ENCODE results near the gene SART1.

SART1 gene

GRCh38 chr11:65961267-65962140, at the start of gene SART1:
TSS of gene SART1 (plus strand) at chr11:65961734. CDS start at chr11:65961781, 47 bp downstream.
- peak; percentile 98 for DNase-seq (ENCODE audit: low spot score)

GRCh38 chr11:65912845-65913244, 48.7 kb upstream of the SART1 start:
- no peak for DNase-seq (ENCODE audit: low spot score)

- DNase-seq (ENCODE audit: low spot score) = no peak
Measured at GRCh38 chr11:65915101-65915820, 46.3 kb upstream of the SART1 start.

- DNase-seq (ENCODE audit: low spot score) = no peak
Measured at GRCh38 chr11:65915821-65916251, 45.7 kb upstream of the SART1 start.

GRCh38 chr11:65916391-65916790, 45.1 kb upstream of the SART1 start:
- DNase-seq (ENCODE audit: low spot score) = no peak

GRCh38 chr11:65917077-65917433, 44.5 kb upstream of the SART1 start:
- no peak for DNase-seq (ENCODE audit: low spot score)

GRCh38 chr11:65917434-65918210, 43.9 kb upstream of the SART1 start:
- no peak for DNase-seq (ENCODE audit: low spot score)

- DNase-seq (ENCODE audit: low spot score) = no peak
Measured at GRCh38 chr11:65918211-65919140, 43.1 kb upstream of the SART1 start, which contains the start of gene C11orf68. TSS of gene C11orf68 (minus strand) at chr11:65919062. CDS start at chr11:65919031, 31 bp downstream.

GRCh38 chr11:65919141-65919572, 42.4 kb upstream of the SART1 start, which contains the start of gene DRAP1:
TSS of gene DRAP1 (plus strand) at chr11:65919426. CDS start at chr11:65919502, 76 bp downstream.
- peak; percentile 99 for DNase-seq (ENCODE audit: low spot score)

GRCh38 chr11:65919573-65920371, 41.8 kb upstream of the SART1 start:
- no peak for DNase-seq (ENCODE audit: low spot score)

- DNase-seq (ENCODE audit: low spot score) = no peak
Measured at GRCh38 chr11:65920372-65920802, 41.1 kb upstream of the SART1 start.

- no peak for DNase-seq (ENCODE audit: low spot score)
Measured at GRCh38 chr11:65921033-65921555, 40.4 kb upstream of the SART1 start.

- no peak for DNase-seq (ENCODE audit: low spot score)
Measured at GRCh38 chr11:65921876-65922275, 39.7 kb upstream of the SART1 start.

- DNase-seq (ENCODE audit: low spot score) = no peak
Measured at GRCh38 chr11:65922565-65922964, 39.0 kb upstream of the SART1 start.

- no peak for DNase-seq (ENCODE audit: low spot score)
Measured at GRCh38 chr11:65925397-65925796, 36.1 kb upstream of the SART1 start.

- peak; percentile 23 for DNase-seq (ENCODE audit: low spot score)
Measured at GRCh38 chr11:65927904-65928397, 33.6 kb upstream of the SART1 start.

GRCh38 chr11:65928667-65929066, 32.9 kb upstream of the SART1 start:
- DNase-seq (ENCODE audit: low spot score) = no peak

GRCh38 chr11:65931773-65932557, 29.6 kb upstream of the SART1 start:
- no peak for DNase-seq (ENCODE audit: low spot score)

GRCh38 chr11:65932558-65932919, 29.0 kb upstream of the SART1 start:
- DNase-seq (ENCODE audit: low spot score) = no peak

All from globus pallidus (tissue), 1 donor.